PC-3 (cell line): ENCODE results near the gene RERE. TPM values are rescaled to one million over a fixed set of nuclear protein-coding genes. Genes with fewer than 3 reads are reported as not detected.
A peak's percentile ranks its signal among the peaks of the same experiment; 100 is the strongest.

Experiments
- ATAC-seq: fragments of 200-7000 bp; cut with Tn5 transposase; 2 replicates; pipeline ENCODE4 v1.9.1; 2020; ENCODE audit warnings: mild to moderate bottlenecking, moderate library complexity
- BruUV-seq: library from RNA; stranded (reverse); fragments of 400-500 nt; replicated peaks from 2 replicates; lab custom pipeline; 2021; lab: Mats Ljungman, UMichigan
- CTCF ChIA-PET: fragments of 300-600 bp; sonication (Branson Sonifier 250); formaldehyde crosslinking; loops from one replicate; lab custom pipeline; 2022; ENCODE audit warnings: antibody characterized with exemption; lab: Charles Lee
- POLR2A ChIA-PET: fragments of 300-600 bp; sonication (Branson Sonifier 250); formaldehyde crosslinking; loops from one replicate; lab custom pipeline; 2022; ENCODE audit warnings: antibody characterized with exemption; ENCODE audit not compliant: unreplicated experiment; lab: Charles Lee
- DNase-seq: peaks from one replicate; pipeline ENCODE4 v3.0.0-alpha.2; 2015
- H2AFZ ChIP-seq: fragments of 300-600 bp; sonication (generic); 2 replicates; pipeline ENCODE4 v1.6.0; 2016; ENCODE audit warnings: antibody characterized with exemption, low read length
- H3F3A ChIP-seq: fragments of 300-600 bp; sonication (generic); one replicate; pipeline ENCODE4 v1.6.0; 2017; ENCODE audit warnings: antibody characterized with exemption, low read length, control low read depth, mild to moderate bottlenecking; ENCODE audit not compliant: unreplicated experiment
- H3K27ac ChIP-seq: fragments of 300-600 bp; sonication (generic); 2 replicates; pipeline ENCODE4 v1.5.1; 2016; ENCODE audit warnings: mild to moderate bottlenecking, low read length
- H3K27me3 ChIP-seq: fragments of 300-600 bp; sonication (generic); 2 replicates; pipeline ENCODE4 v1.6.1; 2016; ENCODE audit warnings: low read length, mixed read lengths
- H3K36me3 ChIP-seq: fragments of 300-600 bp; sonication (generic); 2 replicates; pipeline ENCODE4 v1.6.1; 2016; ENCODE audit warnings: low read depth, mixed run types, low read length, mixed read lengths
- H3K4me1 ChIP-seq: fragments of 300-600 bp; sonication (generic); 2 replicates; pipeline ENCODE4 v1.5.1; 2016; ENCODE audit warnings: low read length; ENCODE audit not compliant: insufficient read depth
- H3K4me2 ChIP-seq: fragments of 300-600 bp; sonication (generic); 2 replicates; pipeline ENCODE4 v1.6.0; 2016; ENCODE audit warnings: low read length
- H3K4me3 ChIP-seq: fragments of 300-600 bp; sonication (generic); 2 replicates; pipeline ENCODE4 v1.5.1; 2016; ENCODE audit warnings: mild to moderate bottlenecking, low read length, mixed read lengths
- H3K79me2 ChIP-seq: fragments of 300-600 bp; sonication (generic); 2 replicates; pipeline ENCODE4 v1.6.1; 2017; ENCODE audit warnings: low read length, mixed read lengths
- H3K9ac ChIP-seq: fragments of 300-600 bp; sonication (generic); 2 replicates; pipeline ENCODE4 v1.6.0; 2016; ENCODE audit warnings: mild to moderate bottlenecking, low read length
- H3K9me2 ChIP-seq: fragments of 300-600 bp; sonication (generic); replicated peaks from 2 replicates; pipeline ENCODE4 v1.6.1; 2016; ENCODE audit warnings: mixed run types, low read length, mixed read lengths
- H3K9me3 ChIP-seq: fragments of 300-600 bp; sonication (generic); 2 replicates; pipeline ENCODE4 v1.6.1; 2016; ENCODE audit warnings: low read length, mixed read lengths
- H4K20me1 ChIP-seq: fragments of 300-600 bp; sonication (generic); 2 replicates; pipeline ENCODE4 v1.6.1; 2016; ENCODE audit warnings: low read length, mixed read lengths
- EZH2 ChIP-seq: fragments of 300-600 bp; sonication (generic); IDR thresholded peaks from one replicate; pipeline ENCODE4 v1.6.1; 2017; ENCODE audit warnings: antibody characterized with exemption, mild to moderate bottlenecking, low read length; ENCODE audit not compliant: unreplicated experiment
- EZH2phosphoT487 ChIP-seq: fragments of 300-600 bp; sonication (generic); IDR thresholded peaks from 2 replicates; pipeline ENCODE4 v1.6.1; 2018; ENCODE audit warnings: mild to moderate bottlenecking, antibody characterized with exemption, low read length, borderline replicate concordance
- intact Hi-C: fragments of 100-400 bp; cut with micrococcal nuclease; formaldehyde crosslinking; loops from 2 replicates; pipeline ENCODE4 v1.9.0; 2023
- total RNA-seq: library from RNA; depleted of rRNA; stranded (reverse); fragments of >200 nt; gene quantifications from 2 replicates; pipeline ENCODE4 v1.2.3, GENCODE V29; 2014
- TF ChIP-seq, protein P1 (sequence below): fragments of 300-600 bp; sonication (generic); conservative IDR thresholded peaks from 2 replicates; pipeline ENCODE4 v1.5.1; 2017; ENCODE audit warnings: antibody characterized with exemption, low read depth, mild to moderate bottlenecking, low read length

Gene RERE
- total RNA-seq, 1 experiment from 2014 or later, result 24.2 TPM

DNA sequence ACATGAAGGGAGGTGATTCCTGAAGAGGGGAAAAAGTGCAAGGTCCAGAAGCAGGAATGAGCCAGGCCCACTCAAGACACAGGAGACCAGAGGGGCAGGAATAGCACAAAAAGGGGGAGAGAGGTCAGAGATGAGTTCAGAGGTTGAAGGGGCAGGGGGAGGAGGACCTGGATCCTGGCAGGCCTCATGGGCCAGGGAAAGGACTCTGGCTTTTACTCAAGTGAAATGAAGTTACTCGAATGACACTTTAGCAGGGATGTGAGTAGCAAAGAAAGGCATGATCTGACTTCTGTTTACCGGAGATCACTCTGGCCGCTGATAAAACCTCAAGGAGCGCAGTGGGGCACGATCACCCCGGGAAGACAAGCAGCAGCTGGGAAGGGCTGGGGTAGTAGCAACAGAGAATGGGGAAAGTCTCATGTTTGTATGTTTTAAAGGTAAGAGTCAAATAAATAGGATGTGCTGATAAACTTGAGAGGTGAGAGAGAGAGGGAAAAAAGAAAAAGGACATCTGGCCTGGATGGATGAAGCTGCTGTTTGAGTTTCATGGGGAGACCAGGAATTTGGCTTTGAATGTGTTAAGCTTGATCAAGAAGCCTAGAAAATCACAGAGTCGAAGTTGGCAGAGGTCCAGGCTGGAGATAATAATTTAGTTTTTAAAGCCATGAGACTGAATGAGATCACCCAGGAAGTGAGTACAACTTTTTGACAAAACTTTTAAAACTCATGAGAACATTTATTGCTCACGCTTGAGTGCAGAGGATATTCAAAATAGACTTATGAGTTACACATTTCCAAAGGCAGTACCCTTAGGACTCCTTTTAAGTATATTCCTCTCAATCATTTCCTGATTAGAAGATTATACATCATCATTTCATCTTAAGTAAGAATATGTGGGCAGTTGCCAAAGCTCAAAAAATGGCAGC, 156.0 kb downstream of the RERE start:
- POLR2A ChIA-PET, result interaction anchor here (0.8 kb wide), 1 partner anchor 107 kb away, joined by 6 read pairs; no protein-coding TSS in a partner anchor
- peak overlapping the region; percentile 73 for H3K9ac ChIP-seq
- H3F3A ChIP-seq, result peaks cover 17% of the 10 kb centered on the region
- TF ChIP-seq EZH2, result no peak
- TF ChIP-seq, protein P1, sequence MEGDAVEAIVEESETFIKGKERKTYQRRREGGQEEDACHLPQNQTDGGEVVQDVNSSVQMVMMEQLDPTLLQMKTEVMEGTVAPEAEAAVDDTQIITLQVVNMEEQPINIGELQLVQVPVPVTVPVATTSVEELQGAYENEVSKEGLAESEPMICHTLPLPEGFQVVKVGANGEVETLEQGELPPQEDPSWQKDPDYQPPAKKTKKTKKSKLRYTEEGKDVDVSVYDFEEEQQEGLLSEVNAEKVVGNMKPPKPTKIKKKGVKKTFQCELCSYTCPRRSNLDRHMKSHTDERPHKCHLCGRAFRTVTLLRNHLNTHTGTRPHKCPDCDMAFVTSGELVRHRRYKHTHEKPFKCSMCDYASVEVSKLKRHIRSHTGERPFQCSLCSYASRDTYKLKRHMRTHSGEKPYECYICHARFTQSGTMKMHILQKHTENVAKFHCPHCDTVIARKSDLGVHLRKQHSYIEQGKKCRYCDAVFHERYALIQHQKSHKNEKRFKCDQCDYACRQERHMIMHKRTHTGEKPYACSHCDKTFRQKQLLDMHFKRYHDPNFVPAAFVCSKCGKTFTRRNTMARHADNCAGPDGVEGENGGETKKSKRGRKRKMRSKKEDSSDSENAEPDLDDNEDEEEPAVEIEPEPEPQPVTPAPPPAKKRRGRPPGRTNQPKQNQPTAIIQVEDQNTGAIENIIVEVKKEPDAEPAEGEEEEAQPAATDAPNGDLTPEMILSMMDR, result no peak
- TF ChIP-seq EZH2phosphoT487, result no peak
- peaks cover 58% of the 10 kb centered on the region for H3K4me1 ChIP-seq
- CTCF ChIA-PET, result no interaction called here
- H3K9me2 ChIP-seq, result no peaks in the 10 kb centered on the region
- no peaks in the 10 kb centered on the region for H3K9me3 ChIP-seq
- H3K4me2 ChIP-seq, result peak overlapping the region; percentile 73
- no peaks in the 10 kb centered on the region for H3K36me3 ChIP-seq
- DNase-seq, result peak; percentile 96
- H3K4me3 ChIP-seq, result peak overlapping the region; percentile 32; the same call in 1 of the 2 replicates
- H2AFZ ChIP-seq, result no peak overlapping the region
- H4K20me1 ChIP-seq, result peaks cover 3% of the 10 kb centered on the region; the same call in 1 of the 2 replicates
- intact Hi-C loops, result loop anchor here (5.0 kb wide), 2 partner anchors 41 to 264 kb away; no protein-coding TSS in a partner anchor
- peak overlapping the region; percentile 97 for H3K27ac ChIP-seq
- no TSS peak for BruUV-seq
- H3K27me3 ChIP-seq, result no peaks in the 10 kb centered on the region
- peaks cover 82% of the 10 kb centered on the region for H3K79me2 ChIP-seq
- peak; percentile 79 for ATAC-seq

DNA sequence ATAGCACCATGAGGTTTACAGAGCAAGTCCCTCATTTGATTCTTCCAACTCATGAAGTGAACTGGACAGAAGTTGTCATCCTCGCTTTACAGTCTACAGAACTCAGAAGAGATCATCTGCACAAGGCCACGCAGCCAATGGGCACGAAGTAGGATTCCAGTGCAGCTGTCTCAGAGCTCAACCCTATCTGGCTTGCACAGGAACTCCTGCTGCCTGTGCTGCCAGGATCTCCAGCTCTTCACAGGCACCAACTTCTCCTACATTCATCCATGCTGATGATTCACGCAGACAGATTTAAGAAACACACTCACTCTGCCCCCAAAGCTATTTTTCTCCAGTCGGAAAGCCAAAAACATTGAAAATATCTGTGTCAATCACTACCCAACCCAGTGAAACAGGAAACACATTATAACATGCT, 157.0 kb downstream of the RERE start:
- intact Hi-C loops, result loop anchor here (5.0 kb wide), 2 partner anchors 42 to 263 kb away; no protein-coding TSS in a partner anchor
- H3K9me3 ChIP-seq, result no peaks in the 10 kb centered on the region
- ATAC-seq (peak; percentile 46), DNase-seq (peak; percentile 60)
- no peaks in the 10 kb centered on the region for H3K27me3 ChIP-seq
- H2AFZ ChIP-seq, result no peak overlapping the region
- peak overlapping the region; percentile 73 for H3K4me2 ChIP-seq
- H3K4me3 ChIP-seq, result peak overlapping the region; percentile 32; the same call in 1 of the 2 replicates
- peaks cover 3% of the 10 kb centered on the region; the same call in 1 of the 2 replicates for H4K20me1 ChIP-seq
- no peaks in the 10 kb centered on the region for H3K9me2 ChIP-seq
- no peaks in the 10 kb centered on the region for H3K36me3 ChIP-seq
- peak overlapping the region; percentile 73 for H3K9ac ChIP-seq
- peaks cover 17% of the 10 kb centered on the region for H3F3A ChIP-seq
- ChIA-PET POLR2A (no interaction called here), CTCF (interaction anchor here (0.6 to 0.8 kb wide), 2 partner anchors 66 to 99 kb away, joined by 3 read pairs; no protein-coding TSS in a partner anchor)
- TF ChIP-seq EZH2phosphoT487 (no peak), EZH2 (no peak)
- TF ChIP-seq, protein P1, result no peak
- BruUV-seq, result no TSS peak
- H3K79me2 ChIP-seq, result peaks cover 71% of the 10 kb centered on the region
- peaks cover 49% of the 10 kb centered on the region for H3K4me1 ChIP-seq
- H3K27ac ChIP-seq, result peak overlapping the region; percentile 97
